Left ventricle myocardium inferior (tissue), 1 donor: ENCODE results near the gene FUT3. TPM values are rescaled to one million over a fixed set of nuclear protein-coding genes. Genes with fewer than 3 reads are reported as not detected.

Experiments used
- DNase-seq: peaks from one replicate; pipeline ENCODE4 v3.0.0-alpha.2; 2020
- H3K27ac ChIP-seq: fragments of 200-600 bp; replicated peaks from 2 replicates; pipeline ENCODE4 v1.8.0; 2021
- H3K27me3 ChIP-seq: fragments of 200-600 bp; 2 replicates; pipeline ENCODE4 v1.8.0; 2021; ENCODE audit warnings: low read depth
- H3K36me3 ChIP-seq: fragments of 200-600 bp; 2 replicates; pipeline ENCODE4 v1.8.0; 2021
- H3K4me1 ChIP-seq: fragments of 200-600 bp; 2 replicates; pipeline ENCODE4 v1.8.0; 2021
- H3K4me3 ChIP-seq: fragments of 200-600 bp; 2 replicates; pipeline ENCODE4 v1.8.0; 2021; ENCODE audit warnings: mild to moderate bottlenecking, moderate library complexity
- H3K9me3 ChIP-seq: fragments of 200-600 bp; replicated peaks from 2 replicates; pipeline ENCODE4 v1.8.0; 2021
- CTCF ChIP-seq: fragments of 200-600 bp; IDR thresholded peaks from 2 replicates; pipeline ENCODE4 v1.8.0; 2021; ENCODE audit warnings: antibody characterized with exemption, mild to moderate bottlenecking, borderline replicate concordance
- intact Hi-C: fragments of 100-400 bp; cut with micrococcal nuclease; formaldehyde crosslinking; loops from one replicate; pipeline ENCODE4 v1.11.0; 2022
- long read RNA-seq: library from polyadenylated mRNA; unstranded; transcript quantifications from one replicate; pipeline ENCODE4 v2.0.0, GENCODE V29; 2021
- total RNA-seq: library from RNA; stranded (reverse); fragmentation: NEBNext Ultra II Directional; extraction: Animal tissue kit (Norgen Biotek cat#: 25700); gene quantifications from one replicate; pipeline ENCODE4 v1.2.1, GENCODE V29; 2021
- donor health status: DM: no; HTN: yes; CAD: no; lungs with severe emphysema.

FUT3 gene
- not detected for total RNA-seq
- long read RNA-seq: 0 reads

- Histone ChIP-seq H3K36me3 (no peaks in the 10 kb centered on the region), H3K27me3 (peaks cover 6% of the 10 kb centered on the region), H3K27ac (no peak within 1 kb of the TSS), H3K4me3 (no peak within 1 kb of the TSS), H3K9me3 (no peaks in the 10 kb centered on the region), H3K4me1 (no peaks in the 10 kb centered on the region)
- DNase-seq: no peak
- TF ChIP-seq CTCF: no peak
- intact Hi-C loops: no loop called here
Measured at GRCh38 chr19:5851302-5851701, at the start of gene FUT3. FUT3 (minus strand) TSS chr19:5851449.

- no peak for DNase-seq
- no peaks in the 10 kb centered on the region for H3K9me3 ChIP-seq
- intact Hi-C loops: no loop called here
- H3K27ac ChIP-seq: no peak overlapping the region
- TF ChIP-seq CTCF: no peak
- peaks cover 22% of the 10 kb centered on the region for H3K36me3 ChIP-seq
- no peak overlapping the region for H3K4me3 ChIP-seq
- H3K4me1 ChIP-seq: peaks cover 45% of the 10 kb centered on the region
- H3K27me3 ChIP-seq: no peaks in the 10 kb centered on the region
Measured at GRCh38 chr19:5900976-5901375, 49.7 kb upstream of the FUT3 start.

- Histone ChIP-seq H3K36me3 (peaks cover 33% of the 10 kb centered on the region), H3K27me3 (no peaks in the 10 kb centered on the region), H3K9me3 (no peaks in the 10 kb centered on the region), H3K4me1 (peaks cover 45% of the 10 kb centered on the region), H3K4me3 (no peak overlapping the region), H3K27ac (no peak overlapping the region)
- intact Hi-C loops: no loop called here
- TF ChIP-seq CTCF: no peak
- no peak for DNase-seq
Measured at GRCh38 chr19:5899728-5900526, 48.7 kb upstream of the FUT3 start.

- intact Hi-C loops: no loop called here
- Histone ChIP-seq H3K4me1 (peaks cover 51% of the 10 kb centered on the region), H3K36me3 (peaks cover 36% of the 10 kb centered on the region)
Measured at GRCh38 chr19:5897189-5897969, 46.1 kb upstream of the FUT3 start.

More at GRCh38 chr19:5897189-5897969, 46.1 kb upstream of the FUT3 start:
- no peak for DNase-seq
- TF ChIP-seq CTCF: no peak
- no peaks in the 10 kb centered on the region for H3K9me3 ChIP-seq
- no peak overlapping the region for H3K27ac ChIP-seq
- no peaks in the 10 kb centered on the region for H3K27me3 ChIP-seq
- H3K4me3 ChIP-seq: no peak overlapping the region
